ENCODE results near the gene RANBP3. TPM values are rescaled to one million over a fixed set of nuclear protein-coding genes. Genes with fewer than 3 reads are reported as not detected.

The RANBP3 gene
- total RNA-seq, 2 donors from 2014 or later, result 96.5 to 119 TPM

DNA sequence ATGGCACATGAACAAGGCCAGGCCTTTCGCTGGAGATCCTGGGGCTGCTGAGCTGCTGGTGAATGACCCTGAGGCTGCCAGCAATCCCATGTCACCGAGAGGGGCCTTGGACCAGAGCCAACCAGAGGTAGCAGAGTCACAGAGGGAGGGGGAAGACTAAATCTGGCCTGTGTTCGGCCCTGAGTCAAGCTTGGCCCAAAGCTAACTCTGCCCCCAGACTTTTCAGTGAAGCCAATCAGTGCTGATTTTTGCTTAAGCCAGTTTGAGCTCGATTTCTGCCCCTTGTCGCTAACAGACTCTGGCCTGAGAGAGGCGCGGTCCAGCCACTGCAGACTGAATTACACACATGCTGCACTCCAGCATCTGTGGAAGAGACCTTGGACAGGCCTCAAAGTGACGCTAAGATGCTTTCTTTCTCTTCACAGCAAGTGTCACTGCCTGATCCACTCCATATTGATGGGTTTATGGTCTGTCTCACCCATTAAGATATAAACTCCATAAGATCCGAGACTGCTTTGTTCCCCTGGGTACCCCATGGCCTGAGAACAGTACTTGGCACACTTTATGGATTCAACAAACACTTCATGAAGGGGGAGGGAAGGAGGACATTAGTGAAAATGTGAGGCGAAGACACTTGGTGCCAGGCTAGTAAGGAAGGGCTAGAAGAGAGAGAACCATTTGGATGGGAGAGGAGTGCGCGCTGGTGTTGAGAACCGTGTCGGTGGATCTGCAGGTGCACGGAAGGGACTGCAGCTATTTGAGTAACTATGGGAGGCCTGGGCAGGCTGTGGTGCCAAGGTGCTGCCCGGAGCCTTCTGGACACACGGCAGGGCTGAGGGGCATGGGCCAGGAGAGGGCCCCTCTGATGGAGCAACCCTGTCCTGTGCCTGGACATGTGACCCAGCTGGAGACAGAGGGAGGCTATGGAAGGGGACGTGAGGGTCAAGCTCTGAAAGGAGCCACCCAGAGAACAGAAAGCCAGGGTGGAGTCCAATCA, 17.6 kb downstream of the RANBP3 start:
- Mint-ChIP-seq H3K4me1 (ENCODE audit: low read depth in 2 of 2) (peaks cover 47 to 64% of the 10 kb centered on the region in 2 donors), H3K4me3 (peak overlapping the region; percentile 55), H3K9me3 (no peaks in the 10 kb centered on the region), H3K27me3 (no peaks in the 10 kb centered on the region), H3K27ac (peak overlapping the region; percentile 57 to 96), H3K36me3 (no peaks in the 10 kb centered on the region)
- DNase-seq (ENCODE audit: low spot score) (no peak), ATAC-seq (no peak)

DNA sequence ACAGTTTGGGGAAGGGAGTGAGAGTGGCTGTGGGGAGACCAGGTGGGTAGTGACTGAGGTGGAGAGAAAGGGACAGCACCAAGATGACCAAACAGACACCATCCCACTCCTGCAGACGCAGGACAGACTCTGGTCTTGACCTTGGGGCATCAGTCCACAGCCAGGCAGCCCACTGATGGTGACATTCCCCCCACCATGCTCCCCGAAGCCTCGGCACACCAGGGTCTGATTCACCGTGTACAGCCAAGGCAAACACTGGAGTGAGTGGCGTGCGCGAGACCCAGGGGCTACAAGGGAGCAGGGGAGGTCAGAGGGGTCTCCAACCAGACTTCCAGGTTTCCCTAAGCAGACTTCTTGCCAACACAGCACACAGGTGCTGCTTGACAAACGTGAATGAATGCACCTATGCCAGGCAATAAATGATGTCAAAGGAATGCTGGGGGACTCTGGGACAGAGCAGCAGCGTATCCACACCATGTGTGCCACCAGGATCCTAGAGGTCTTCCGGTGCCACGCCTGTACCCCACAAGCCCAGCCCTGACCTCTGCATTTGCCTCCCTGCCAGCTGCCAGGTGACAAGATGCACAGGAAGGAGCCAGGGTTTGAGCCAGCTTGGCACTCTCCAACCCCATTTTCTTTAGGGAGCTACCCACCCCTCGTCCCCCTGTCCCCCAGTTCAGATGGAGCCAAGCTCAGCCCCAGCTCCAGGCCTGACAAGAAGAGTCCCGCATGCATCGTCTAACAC, 18.5 kb downstream of the RANBP3 start:
- peaks cover 50 to 62% of the 10 kb centered on the region in 2 donors for H3K4me1 Mint-ChIP-seq (ENCODE audit: low read depth in 2 of 2)
- DNase-seq (ENCODE audit: low spot score), result no peak
- H3K9me3 Mint-ChIP-seq, result no peaks in the 10 kb centered on the region
- H3K36me3 Mint-ChIP-seq, result no peaks in the 10 kb centered on the region
- H3K4me3 Mint-ChIP-seq, result no peak overlapping the region
- H3K27ac Mint-ChIP-seq, result peak overlapping the region in 1 of 2 donors; percentile 28
- no peaks in the 10 kb centered on the region for H3K27me3 Mint-ChIP-seq
- no peak for ATAC-seq

DNA sequence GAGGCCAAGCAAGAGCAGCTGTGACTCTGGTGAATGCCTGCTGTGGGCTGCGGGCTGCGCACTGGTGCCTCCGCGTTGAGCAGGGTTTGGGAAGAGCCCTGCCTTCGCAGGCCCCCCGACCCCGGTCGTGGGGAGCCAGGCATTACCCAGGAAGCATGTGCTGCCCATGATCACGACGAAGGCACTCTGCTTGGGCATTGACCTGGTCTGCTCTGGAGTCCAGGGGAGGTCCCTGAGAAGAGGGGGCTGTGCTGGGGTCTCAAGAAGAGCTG, 19.2 kb downstream of the RANBP3 start:
- H3K9me3 Mint-ChIP-seq, result no peaks in the 10 kb centered on the region
- peak overlapping the region in 1 of 2 donors; percentile 28 for H3K27ac Mint-ChIP-seq
- ATAC-seq, result no peak
- no peaks in the 10 kb centered on the region for H3K36me3 Mint-ChIP-seq
- DNase-seq (ENCODE audit: low spot score), result no peak
- H3K4me3 Mint-ChIP-seq, result no peak overlapping the region
- no peaks in the 10 kb centered on the region for H3K27me3 Mint-ChIP-seq
- H3K4me1 Mint-ChIP-seq (ENCODE audit: low read depth in 2 of 2), result peaks cover 52 to 62% of the 10 kb centered on the region in 2 donors

DNA sequence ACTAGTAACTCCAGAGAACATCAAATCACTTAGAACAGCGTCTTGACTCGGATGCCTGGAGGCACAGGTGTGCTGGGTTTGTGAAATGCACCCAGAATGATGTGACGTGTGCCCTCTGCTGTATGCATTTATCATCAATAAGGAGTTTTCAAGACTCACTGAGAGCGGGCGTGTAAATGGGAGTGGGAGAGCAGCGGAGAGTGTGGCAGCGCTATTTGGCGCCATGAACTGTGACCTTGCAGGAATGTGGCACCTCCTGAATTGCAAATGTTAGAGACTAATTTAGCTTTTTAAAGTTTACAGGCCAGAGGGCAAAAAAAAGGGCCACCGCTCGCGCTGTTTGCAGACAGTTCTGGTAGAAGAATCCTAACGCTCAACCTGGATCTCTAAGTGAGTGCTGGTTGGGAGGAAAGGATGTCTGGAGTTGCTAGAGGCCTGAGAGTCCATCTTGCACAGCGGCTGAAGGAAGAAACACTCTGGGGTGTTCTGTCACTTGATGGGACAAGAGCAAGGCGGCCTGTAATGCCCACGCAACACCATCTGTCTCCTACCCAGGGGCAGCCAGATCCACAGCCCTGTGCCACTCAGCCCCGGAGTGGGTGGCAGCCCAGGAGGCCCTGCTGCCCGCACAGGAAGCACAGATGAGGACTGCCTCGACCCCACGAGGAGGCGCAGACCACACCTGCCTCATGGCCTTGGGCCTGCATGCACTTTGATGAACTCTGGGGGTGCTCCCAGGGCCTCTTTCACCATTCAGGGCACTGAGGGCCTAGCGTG, 19.7 kb downstream of the RANBP3 start:
- peak overlapping the region in 1 of 2 donors; percentile 67 for H3K27ac Mint-ChIP-seq

DNA sequence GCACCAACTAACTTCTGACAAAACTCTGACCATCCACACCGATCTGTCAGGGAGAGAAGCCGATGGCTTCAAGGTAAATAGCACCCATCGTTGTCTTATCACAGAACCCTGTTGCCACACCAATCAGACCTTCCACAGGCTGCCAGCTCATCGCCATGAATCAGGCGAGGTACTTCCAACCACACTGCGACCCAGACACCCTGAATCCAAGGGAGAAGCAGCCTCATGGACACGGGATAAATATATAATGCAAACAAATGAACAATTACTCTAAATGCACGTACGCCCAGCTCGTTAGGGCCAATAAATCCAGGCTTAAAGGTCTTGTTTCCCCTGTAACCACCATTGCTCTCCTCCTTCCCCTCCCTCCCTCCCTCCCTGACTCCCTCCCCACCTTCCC, 20.8 kb downstream of the RANBP3 start:
- no peak for ATAC-seq
- Mint-ChIP-seq H3K27ac (no peak overlapping the region), H3K27me3 (no peaks in the 10 kb centered on the region), H3K4me3 (no peak overlapping the region), H3K9me3 (no peaks in the 10 kb centered on the region), H3K36me3 (no peaks in the 10 kb centered on the region), H3K4me1 (ENCODE audit: low read depth in 2 of 2) (peaks cover 58 to 64% of the 10 kb centered on the region in 2 donors)
- DNase-seq (ENCODE audit: low spot score), result no peak

More for the DNA sequence above, 19.7 kb downstream of the RANBP3 start:
- H3K4me1 Mint-ChIP-seq (ENCODE audit: low read depth in 2 of 2), result peaks cover 57 to 64% of the 10 kb centered on the region in 2 donors
- H3K36me3 Mint-ChIP-seq, result no peaks in the 10 kb centered on the region
- no peaks in the 10 kb centered on the region for H3K9me3 Mint-ChIP-seq
- no peak for ATAC-seq
- no peak overlapping the region for H3K4me3 Mint-ChIP-seq
- no peak for DNase-seq (ENCODE audit: low spot score)
- no peaks in the 10 kb centered on the region for H3K27me3 Mint-ChIP-seq

DNA sequence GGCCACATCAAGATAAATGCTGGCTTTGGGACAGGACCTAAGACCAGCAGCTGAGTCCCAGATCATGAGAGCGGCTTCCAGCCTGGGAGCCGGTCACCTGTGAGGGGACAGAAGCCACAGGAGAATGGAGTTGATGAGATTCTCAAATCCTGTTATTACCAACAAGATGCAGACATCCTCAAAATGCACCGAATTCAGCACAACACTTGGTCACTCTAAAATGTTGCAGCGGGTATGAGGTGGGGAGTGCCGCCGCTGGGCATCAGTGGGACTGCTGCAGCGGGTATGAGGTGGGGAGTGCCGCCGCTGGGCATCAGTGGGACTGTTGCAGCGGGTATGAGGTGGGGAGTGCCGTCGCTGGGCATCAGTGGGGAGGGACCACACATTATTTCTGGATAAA, 21.2 kb downstream of the RANBP3 start:
- H3K27me3 Mint-ChIP-seq, result no peaks in the 10 kb centered on the region
- H3K4me3 Mint-ChIP-seq, result no peak overlapping the region
- H3K36me3 Mint-ChIP-seq, result no peaks in the 10 kb centered on the region
- DNase-seq (ENCODE audit: low spot score), result no peak
- H3K27ac Mint-ChIP-seq, result no peak overlapping the region
- H3K4me1 Mint-ChIP-seq (ENCODE audit: low read depth in 2 of 2), result peaks cover 54 to 61% of the 10 kb centered on the region in 2 donors
- ATAC-seq, result no peak
- H3K9me3 Mint-ChIP-seq, result no peaks in the 10 kb centered on the region

DNA sequence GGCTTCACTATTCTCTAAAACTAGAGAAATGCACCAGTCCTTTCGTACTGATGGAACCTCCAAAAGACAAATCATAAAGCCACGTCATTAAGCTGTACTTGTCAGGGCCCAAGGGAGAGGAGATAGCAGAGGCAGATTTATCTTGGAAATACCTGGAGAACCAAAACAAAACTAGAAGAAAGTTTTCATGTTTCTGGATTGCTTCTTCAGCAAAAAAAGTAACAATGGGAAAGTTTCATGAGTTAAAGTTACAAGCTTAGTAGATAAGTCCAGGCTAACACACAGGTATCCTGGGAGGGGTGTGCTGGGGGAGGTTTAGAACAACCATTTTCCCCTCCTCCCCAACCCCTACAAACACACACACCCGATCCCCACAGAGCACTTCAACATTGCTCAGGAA, 21.6 kb downstream of the RANBP3 start:
- Mint-ChIP-seq H3K27ac (peak overlapping the region in 1 of 2 donors; percentile 61), H3K4me1 (ENCODE audit: low read depth in 2 of 2) (peaks cover 55 to 60% of the 10 kb centered on the region in 2 donors), H3K36me3 (no peaks in the 10 kb centered on the region), H3K27me3 (no peaks in the 10 kb centered on the region), H3K4me3 (no peak overlapping the region), H3K9me3 (no peaks in the 10 kb centered on the region)
- ATAC-seq (no peak), DNase-seq (ENCODE audit: low spot score) (no peak)

DNA sequence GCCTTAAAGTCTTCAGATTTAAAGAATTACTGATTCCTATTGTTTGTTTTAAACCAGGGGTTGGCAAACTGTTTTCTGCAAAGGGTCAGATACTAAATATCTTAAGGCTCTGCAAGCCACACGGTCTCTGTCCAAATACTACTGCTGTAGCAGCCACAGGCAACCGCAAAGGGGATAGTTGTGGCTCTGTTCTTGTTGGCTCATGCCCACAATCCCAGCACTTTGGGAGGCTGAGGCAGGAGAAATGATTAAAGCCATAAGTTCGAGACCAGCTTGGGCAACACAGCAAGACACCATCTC, 22.4 kb downstream of the RANBP3 start:
- ATAC-seq, result no peak
- no peaks in the 10 kb centered on the region for H3K27me3 Mint-ChIP-seq
- H3K9me3 Mint-ChIP-seq, result no peaks in the 10 kb centered on the region
- H3K4me1 Mint-ChIP-seq (ENCODE audit: low read depth in 2 of 2), result peaks cover 56 to 58% of the 10 kb centered on the region in 2 donors
- peak overlapping the region; percentile 37 to 61 for H3K27ac Mint-ChIP-seq
- H3K4me3 Mint-ChIP-seq, result peak overlapping the region; percentile 20
- no peaks in the 10 kb centered on the region for H3K36me3 Mint-ChIP-seq
- no peak for DNase-seq (ENCODE audit: low spot score)

DNA sequence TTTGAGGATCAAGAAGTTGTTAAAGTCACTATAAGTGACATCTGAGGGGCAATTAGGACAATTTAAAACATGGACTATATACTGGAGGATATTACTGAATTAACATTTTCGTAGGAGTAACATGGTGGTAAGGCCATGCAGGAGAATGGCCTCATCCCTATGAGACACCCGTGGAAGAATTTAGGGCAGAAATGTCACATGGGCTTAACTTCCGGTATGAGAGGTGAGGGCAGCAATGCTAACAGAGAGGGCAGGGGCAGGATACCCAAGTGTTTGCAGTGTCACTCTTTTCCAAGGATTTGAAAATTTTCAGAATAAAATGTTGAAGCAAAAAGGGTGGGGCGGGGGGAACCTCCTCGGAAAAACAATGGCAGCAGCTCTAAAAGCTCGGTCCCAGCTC, 23.6 kb downstream of the RANBP3 start:
- Mint-ChIP-seq H3K27ac (peak overlapping the region; percentile 79 to 93), H3K4me3 (peak overlapping the region; percentile 69), H3K4me1 (ENCODE audit: low read depth in 2 of 2) (peaks cover 58% of the 10 kb centered on the region in 2 donors), H3K36me3 (peaks cover 5% of the 10 kb centered on the region), H3K9me3 (no peaks in the 10 kb centered on the region), H3K27me3 (no peaks in the 10 kb centered on the region)
- DNase-seq (ENCODE audit: low spot score) (no peak), ATAC-seq (no peak)

DNA sequence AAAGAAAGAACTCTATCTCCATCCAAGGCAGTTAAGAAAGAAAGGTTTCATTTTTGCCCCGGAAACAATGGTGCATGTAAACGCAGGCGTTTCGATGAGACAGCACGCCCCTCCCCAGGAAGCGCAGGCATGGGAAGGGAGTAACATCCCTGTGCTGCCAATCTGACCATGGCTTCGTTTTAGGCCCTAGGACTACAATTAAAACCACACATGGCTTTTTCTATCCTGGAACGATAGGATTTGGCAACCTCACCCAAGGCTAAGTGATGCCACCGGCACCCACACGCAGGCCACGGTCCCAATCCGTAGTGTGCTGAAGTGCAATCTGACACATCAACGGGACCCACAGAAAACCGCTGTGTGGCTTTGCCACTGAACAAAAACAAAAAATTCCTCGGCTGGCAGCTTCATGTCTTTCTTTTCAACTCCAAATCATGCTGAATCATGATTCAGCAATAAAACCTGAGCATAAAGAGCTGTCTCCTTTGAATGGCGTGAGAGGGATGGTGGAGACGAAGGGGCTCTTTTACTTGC, 24.2 kb downstream of the RANBP3 start:
- peak overlapping the region; percentile 79 to 93 for H3K27ac Mint-ChIP-seq
- peaks cover 58 to 63% of the 10 kb centered on the region in 2 donors for H3K4me1 Mint-ChIP-seq (ENCODE audit: low read depth in 2 of 2)
- peak; percentile 48 to 69 for ATAC-seq
- peak overlapping the region; percentile 69 for H3K4me3 Mint-ChIP-seq
- no peak for DNase-seq (ENCODE audit: low spot score)
- H3K9me3 Mint-ChIP-seq, result no peaks in the 10 kb centered on the region
- H3K27me3 Mint-ChIP-seq, result no peaks in the 10 kb centered on the region
- peaks cover 5% of the 10 kb centered on the region for H3K36me3 Mint-ChIP-seq

DNA sequence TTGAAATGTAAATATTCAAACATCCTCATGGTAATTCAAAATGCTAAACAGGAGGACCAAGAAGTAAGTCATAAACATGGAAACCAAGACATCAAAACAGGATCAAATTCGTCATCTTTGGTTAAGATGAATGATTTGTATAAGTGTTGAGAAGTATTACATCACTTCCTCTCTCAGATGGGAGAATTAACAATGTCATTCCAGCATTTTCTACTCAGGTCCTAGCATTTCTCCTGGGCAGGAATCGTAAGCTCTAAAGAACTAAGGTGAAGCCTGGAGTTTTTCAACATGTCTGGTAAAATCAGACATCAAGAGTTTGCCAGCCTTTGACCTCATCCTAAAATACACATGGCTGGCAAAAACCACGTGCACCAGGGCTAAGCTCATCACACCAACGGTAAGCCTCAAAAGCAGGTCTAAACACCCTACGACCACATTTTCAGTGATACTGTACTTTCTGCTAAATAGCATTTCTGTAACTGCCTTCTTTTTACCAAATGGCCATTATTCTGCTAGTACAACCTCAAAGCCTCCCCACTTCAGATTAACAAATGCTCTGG, 24.8 kb downstream of the RANBP3 start:
- DNase-seq (ENCODE audit: low spot score) (no peak), ATAC-seq (peak in 1 of 2 donors; percentile 40)
- Mint-ChIP-seq H3K27me3 (no peaks in the 10 kb centered on the region), H3K27ac (peak overlapping the region; percentile 79 to 93), H3K36me3 (peaks cover 5% of the 10 kb centered on the region), H3K4me3 (peak overlapping the region; percentile 69), H3K4me1 (ENCODE audit: low read depth in 2 of 2) (peaks cover 59 to 65% of the 10 kb centered on the region in 2 donors), H3K9me3 (no peaks in the 10 kb centered on the region)

DNA sequence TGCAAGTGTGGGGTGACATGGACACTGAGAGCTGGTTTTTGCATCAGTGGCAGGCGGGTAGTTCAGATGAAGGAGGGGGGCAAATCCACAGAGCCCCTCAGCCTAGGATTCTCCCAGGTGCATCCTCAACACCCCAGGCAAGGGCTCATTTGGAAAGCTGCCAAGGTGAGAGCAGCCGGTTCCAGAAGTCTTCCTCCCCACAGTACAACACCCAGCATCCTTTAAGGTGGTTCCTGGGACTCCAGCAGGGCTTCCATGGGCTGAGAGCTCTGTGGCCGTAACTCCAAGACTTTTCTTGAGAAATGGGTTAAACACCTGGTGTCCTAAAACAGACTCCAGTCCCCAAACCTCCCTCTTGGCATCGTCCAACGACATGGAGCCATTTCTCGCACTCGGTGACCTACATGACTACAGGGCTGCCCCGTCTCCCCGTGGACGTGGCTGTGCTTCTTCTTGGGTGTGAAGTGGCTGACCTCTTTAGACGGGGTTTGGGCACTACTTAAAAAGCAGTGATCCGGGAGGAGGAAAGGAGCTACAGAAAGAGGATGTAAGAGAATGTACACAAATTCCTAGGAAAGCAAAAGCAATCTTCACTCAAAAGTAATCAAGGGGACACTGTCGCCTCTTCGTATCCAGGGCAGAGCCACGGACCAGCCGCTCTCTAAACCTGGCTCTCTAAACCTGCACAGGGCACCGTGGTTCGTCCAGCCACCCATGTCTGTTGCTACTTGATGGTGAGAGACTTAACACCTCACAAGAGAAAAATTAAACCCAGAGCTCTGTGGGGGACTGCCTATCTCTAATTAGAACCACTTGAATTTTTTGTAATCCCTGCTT, 25.5 kb downstream of the RANBP3 start:
- DNase-seq (ENCODE audit: low spot score), result no peak
- ATAC-seq, result no peak
- H3K4me1 Mint-ChIP-seq (ENCODE audit: low read depth in 2 of 2), result peaks cover 61 to 65% of the 10 kb centered on the region in 2 donors
- no peaks in the 10 kb centered on the region for H3K27me3 Mint-ChIP-seq
- H3K9me3 Mint-ChIP-seq, result no peaks in the 10 kb centered on the region
- H3K4me3 Mint-ChIP-seq, result peak overlapping the region; percentile 69
- peaks cover 5% of the 10 kb centered on the region for H3K36me3 Mint-ChIP-seq
- H3K27ac Mint-ChIP-seq, result peak overlapping the region; percentile 79 to 93

Measured in natural killer cell treated with Interleukin-12 subunit alpha and Interleukin-12 subunit beta and Interleukin-15 and Interleukin-18, amount 100 ng/mL, for 72 hours (primary cell).